Endothelial cell of coronary artery (primary cell): ENCODE results near the gene FAIM2. TPM values are rescaled to one million over a fixed set of nuclear protein-coding genes. Genes with fewer than 3 reads are reported as not detected.

Experiments used
- total RNA-seq: library from RNA; depleted of rRNA; stranded (reverse); fragments of >200 nt; gene quantifications from 2 replicates; pipeline ENCODE4 v1.2.3, GENCODE V29; 2014

The FAIM2 gene
- under 0.01 TPM in 1 of 2 replicates, not detected in the other for total RNA-seq

GRCh38 chr12:49903700-49904423 is at the start of gene FAIM2:
FAIM2 (minus strand) TSS chr12:49903900; CDS start chr12:49903792, 108 bp downstream.

GRCh38 chr12:49950273-49951251 is 46.9 kb upstream of the FAIM2 start, which contains the start of gene AQP2:
AQP2 (plus strand) TSS chr12:49950737; CDS start chr12:49950831, 94 bp downstream.

GRCh38 chr12:49842519-49843352 is 61.0 kb downstream of the FAIM2 start, which contains the start of gene BCDIN3D:
BCDIN3D (minus strand) TSS chr12:49843106; CDS start chr12:49843087, 19 bp downstream.

GRCh38 chr12:49828133-49829091 is 75.3 kb downstream of the FAIM2 start, which contains the start of gene NCKAP5L:
NCKAP5L (minus strand) TSS chr12:49828413; CDS start chr12:49804044, 24,369 bp downstream.

Other genes starting within 250 kb of the FAIM2 start
- gene FMNL3, start 196.5 kb downstream of the FAIM2 start, total RNA-seq: 70.0 and 83.1 TPM in 2 replicates
- gene TMBIM6, start 162.3 kb downstream of the FAIM2 start, total RNA-seq: 269 and 354 TPM in 2 replicates
- gene NCKAP5L, start 75.5 kb downstream of the FAIM2 start, total RNA-seq: 11.2 and 17.0 TPM in 2 replicates
- gene BCDIN3D, start 60.8 kb downstream of the FAIM2 start, total RNA-seq: 1.7 and 2.7 TPM in 2 replicates
- gene AQP2, start 46.8 kb upstream of the FAIM2 start, total RNA-seq: not detected in 2 replicates
- 0.09 and 1.8 TPM in 2 replicates for gene AQP5, start 58.0 kb upstream of the FAIM2 start, total RNA-seq
- 0.09 TPM in 1 of 2 replicates, not detected in the other for gene AQP6, start 69.0 kb upstream of the FAIM2 start, total RNA-seq
- 29.2 and 54.1 TPM in 2 replicates for gene RACGAP1, start 121.6 kb upstream of the FAIM2 start, total RNA-seq
- gene ASIC1, start 153.7 kb upstream of the FAIM2 start, total RNA-seq: 0.36 and 1.0 TPM in 2 replicates
- gene SMARCD1, start 181.4 kb upstream of the FAIM2 start, total RNA-seq: 43.6 and 45.5 TPM in 2 replicates
- not detected in 2 replicates for gene GPD1, start 200.1 kb upstream of the FAIM2 start, total RNA-seq
- 39.0 and 43.8 TPM in 2 replicates for gene COX14, start 208.3 kb upstream of the FAIM2 start, total RNA-seq